Measurements from ENCODE around the gene HYCC2. TPM values are rescaled to one million over a fixed set of nuclear protein-coding genes. Genes with fewer than 3 reads are reported as not detected.
A peak's percentile ranks its signal among the peaks of the same experiment; 100 is the strongest.
"Not testable (repeated sequence)": the region's sequence is repeated elsewhere in the genome, so short reads cannot be mapped to it uniquely, and the experiment has no call there.

HYCC2 gene
- total RNA-seq, 6 experiments from 2014 or later = 12.1 to 17.6 (median 13.5) TPM

DNA sequence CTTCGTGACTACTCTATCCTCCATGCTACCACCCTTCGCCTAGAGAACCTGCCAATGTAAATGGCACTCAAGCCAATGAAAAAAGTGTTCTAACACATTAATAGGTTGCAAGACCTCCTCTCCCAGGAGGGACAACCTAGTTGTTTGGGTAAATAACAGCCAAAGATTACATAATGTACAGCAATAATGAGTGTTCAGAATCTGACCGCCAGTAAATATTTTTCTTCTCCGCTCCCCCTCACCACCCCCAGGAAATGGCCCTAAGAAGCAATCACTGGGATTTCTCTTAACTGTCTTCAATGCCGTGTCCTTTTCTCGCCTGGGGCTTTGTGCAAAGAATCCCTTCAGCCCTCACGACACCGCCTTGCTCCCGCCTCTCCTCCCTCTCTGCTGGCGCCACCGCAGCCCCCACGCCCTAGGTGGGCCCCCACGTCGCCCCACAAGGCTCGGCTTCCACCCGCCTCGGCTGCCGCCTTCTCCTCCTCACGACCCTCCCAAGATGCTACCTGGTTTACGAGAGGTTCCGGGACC, 458 bp downstream of the HYCC2 start:
- peaks cover 14% of the 10 kb centered on the region for H3K36me3 Mint-ChIP-seq (ENCODE audit: low read depth)
- TF ChIP-seq, protein P1, sequence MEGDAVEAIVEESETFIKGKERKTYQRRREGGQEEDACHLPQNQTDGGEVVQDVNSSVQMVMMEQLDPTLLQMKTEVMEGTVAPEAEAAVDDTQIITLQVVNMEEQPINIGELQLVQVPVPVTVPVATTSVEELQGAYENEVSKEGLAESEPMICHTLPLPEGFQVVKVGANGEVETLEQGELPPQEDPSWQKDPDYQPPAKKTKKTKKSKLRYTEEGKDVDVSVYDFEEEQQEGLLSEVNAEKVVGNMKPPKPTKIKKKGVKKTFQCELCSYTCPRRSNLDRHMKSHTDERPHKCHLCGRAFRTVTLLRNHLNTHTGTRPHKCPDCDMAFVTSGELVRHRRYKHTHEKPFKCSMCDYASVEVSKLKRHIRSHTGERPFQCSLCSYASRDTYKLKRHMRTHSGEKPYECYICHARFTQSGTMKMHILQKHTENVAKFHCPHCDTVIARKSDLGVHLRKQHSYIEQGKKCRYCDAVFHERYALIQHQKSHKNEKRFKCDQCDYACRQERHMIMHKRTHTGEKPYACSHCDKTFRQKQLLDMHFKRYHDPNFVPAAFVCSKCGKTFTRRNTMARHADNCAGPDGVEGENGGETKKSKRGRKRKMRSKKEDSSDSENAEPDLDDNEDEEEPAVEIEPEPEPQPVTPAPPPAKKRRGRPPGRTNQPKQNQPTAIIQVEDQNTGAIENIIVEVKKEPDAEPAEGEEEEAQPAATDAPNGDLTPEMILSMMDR (IDR thresholded peaks at IDR 0.05) = no peak
- peaks cover 33% of the 10 kb centered on the region for H3K4me1 Mint-ChIP-seq (ENCODE audit: low read depth)
- no peaks in the 10 kb centered on the region for H3K9me3 Mint-ChIP-seq
- H3K4me3 Mint-ChIP-seq = peak overlapping the region; percentile 97
- no peaks in the 10 kb centered on the region; the same call in none of the 2 replicates for H3K27me3 Mint-ChIP-seq (ENCODE audit: insufficient read depth)
- no peak for DNase-seq
- peak overlapping the region; percentile 93 for H3K27ac Mint-ChIP-seq

DNA sequence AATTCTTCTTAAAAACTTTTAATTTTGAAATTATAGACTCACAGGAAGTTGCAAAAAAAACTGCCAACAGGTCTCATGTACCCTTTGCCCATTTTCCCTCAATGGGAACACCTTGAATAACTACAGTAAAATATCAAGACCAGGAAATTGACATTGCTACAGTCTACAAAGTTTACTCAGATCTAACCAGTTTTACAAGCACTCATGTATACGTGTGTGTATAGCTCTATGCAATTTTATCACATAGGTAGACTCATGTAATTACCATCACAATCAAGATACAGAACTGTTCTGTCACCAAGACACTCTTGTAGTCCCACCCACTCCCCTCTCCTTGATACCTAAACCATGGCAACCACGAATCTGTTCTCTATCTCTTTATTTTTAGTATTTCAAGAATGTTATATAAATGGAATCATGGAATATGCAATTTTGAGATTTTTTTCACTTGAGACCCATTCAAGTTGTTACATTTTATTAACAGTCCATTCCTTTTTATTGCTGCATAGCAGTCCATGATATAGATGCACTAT, 6.6 kb downstream of the HYCC2 start:
- H3K36me3 Mint-ChIP-seq (ENCODE audit: low read depth) = peaks cover 9% of the 10 kb centered on the region; the same call in 1 of the 2 replicates
- H3K27ac Mint-ChIP-seq = no peak overlapping the region; the same call in 1 of the 2 replicates
- peaks cover 21% of the 10 kb centered on the region for H3K4me1 Mint-ChIP-seq (ENCODE audit: low read depth)
- H3K4me3 Mint-ChIP-seq = no peak overlapping the region
- DNase-seq = no peak
- no peaks in the 10 kb centered on the region for H3K27me3 Mint-ChIP-seq (ENCODE audit: insufficient read depth)
- H3K9me3 Mint-ChIP-seq = no peaks in the 10 kb centered on the region
- TF ChIP-seq, protein P1 (IDR thresholded peaks at IDR 0.05) = no peak

DNA sequence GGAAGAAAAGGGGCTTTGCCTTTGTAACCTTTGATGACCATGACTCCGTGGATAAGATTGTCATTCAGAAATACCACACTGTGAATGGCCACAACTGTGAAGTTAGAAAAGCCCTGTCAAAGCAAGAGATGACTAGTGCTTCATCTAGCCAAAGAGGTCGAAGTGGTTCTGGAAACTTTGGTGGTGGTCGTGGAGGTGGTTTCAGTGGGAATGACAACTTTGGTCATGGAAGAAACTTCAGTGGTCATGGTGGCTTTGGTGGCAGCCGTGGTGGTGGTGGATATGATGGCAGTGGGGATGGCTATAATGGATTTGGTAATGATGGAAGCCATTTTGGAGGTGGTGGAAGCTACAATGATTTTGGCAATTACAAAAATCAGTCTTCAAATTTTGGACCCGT, 8.0 kb downstream of the HYCC2 start:
- not testable (repeated sequence) for H3K36me3 Mint-ChIP-seq (ENCODE audit: low read depth); DNase-seq; H3K27ac Mint-ChIP-seq; H3K4me3 Mint-ChIP-seq; H3K27me3 Mint-ChIP-seq (ENCODE audit: insufficient read depth); H3K9me3 Mint-ChIP-seq
- H3K4me1 Mint-ChIP-seq (ENCODE audit: low read depth) = peaks cover 13% of the 10 kb centered on the region

DNA sequence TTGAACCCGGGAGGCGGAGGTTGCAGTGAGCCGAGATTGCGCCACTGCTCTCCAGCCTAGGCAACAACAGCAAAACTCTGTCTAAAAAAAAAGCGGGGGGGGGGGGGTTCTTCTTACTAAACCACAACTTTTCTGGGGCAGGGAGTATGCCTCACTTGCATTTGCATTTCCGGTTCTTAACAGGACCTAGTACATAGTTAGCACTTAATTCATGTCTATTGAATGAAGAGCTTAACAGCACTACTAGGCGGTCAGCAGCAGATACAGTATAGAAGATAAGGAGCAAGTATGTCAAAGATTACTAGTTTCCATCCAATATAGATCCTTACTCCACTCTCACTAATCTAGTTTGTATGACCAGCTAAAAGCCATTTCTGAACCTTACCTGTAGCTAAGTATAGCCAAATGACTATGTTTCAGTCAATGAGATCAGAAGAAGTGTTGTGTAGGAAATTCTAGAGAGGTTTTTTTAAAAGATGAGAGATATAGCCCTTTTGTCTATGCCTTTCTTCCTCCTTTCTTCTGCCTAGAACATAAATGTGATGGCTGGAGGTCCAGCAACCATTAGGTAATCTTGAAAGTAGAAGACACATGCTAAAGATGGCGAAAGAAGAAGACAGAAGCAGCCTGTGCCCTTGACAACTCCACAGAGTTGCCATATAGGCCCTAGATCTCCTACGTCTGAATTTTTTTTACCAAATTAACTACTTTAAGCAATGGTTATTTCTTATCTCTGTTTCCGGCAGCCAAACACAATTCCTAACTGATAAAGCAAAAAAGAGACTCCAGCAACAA, 11.3 kb downstream of the HYCC2 start:
- H3K27ac Mint-ChIP-seq = no peak overlapping the region
- TF ChIP-seq, protein P1 (IDR thresholded peaks at IDR 0.05) = no peak
- H3K36me3 Mint-ChIP-seq (ENCODE audit: low read depth) = peaks cover 9% of the 10 kb centered on the region; the same call in 1 of the 2 replicates
- H3K9me3 Mint-ChIP-seq = no peaks in the 10 kb centered on the region
- DNase-seq = no peak
- H3K4me1 Mint-ChIP-seq (ENCODE audit: low read depth) = peaks cover 23% of the 10 kb centered on the region
- H3K27me3 Mint-ChIP-seq (ENCODE audit: insufficient read depth) = no peaks in the 10 kb centered on the region; the same call in 1 of the 2 replicates
- H3K4me3 Mint-ChIP-seq = no peak overlapping the region

DNA sequence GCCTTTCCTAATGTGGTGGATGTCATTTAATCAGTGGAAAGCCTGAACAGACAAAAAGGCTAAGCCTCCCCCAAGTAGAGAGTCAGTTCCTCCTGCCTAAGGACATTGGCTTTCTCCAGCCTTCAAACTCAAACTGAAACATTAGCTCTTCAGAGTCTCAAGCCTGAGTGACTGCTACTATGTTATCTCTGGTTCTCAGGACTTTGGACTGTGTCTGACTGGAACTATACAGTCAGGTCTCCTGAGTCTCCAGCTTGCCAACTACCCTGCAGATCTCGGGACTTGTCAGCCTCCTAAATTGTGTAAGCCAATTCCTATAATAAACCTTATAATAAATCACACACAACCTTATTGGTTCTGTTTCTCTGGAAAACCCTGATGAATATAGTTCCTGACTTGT, 12.6 kb downstream of the HYCC2 start:
- Mint-ChIP-seq H3K27me3 (ENCODE audit: insufficient read depth) (no peaks in the 10 kb centered on the region; the same call in 1 of the 2 replicates), H3K4me1 (ENCODE audit: low read depth) (peaks cover 23% of the 10 kb centered on the region)

More for the DNA sequence above, 12.6 kb downstream of the HYCC2 start:
- Mint-ChIP-seq H3K9me3 (no peaks in the 10 kb centered on the region), H3K27ac (no peak overlapping the region), H3K36me3 (ENCODE audit: low read depth) (peaks cover 9% of the 10 kb centered on the region; the same call in 1 of the 2 replicates), H3K4me3 (no peak overlapping the region)
- DNase-seq = no peak
- TF ChIP-seq, protein P1 (IDR thresholded peaks at IDR 0.05) = no peak
